HG03108 (cell line): Measurements from ENCODE around the gene NHLH1.

Experiments used
- ATAC-seq: cut with Tn5 transposase; IDR thresholded peaks from one replicate; pipeline ENCODE4 v1.9.1; 2021; ENCODE audit warnings: moderate library complexity; ENCODE audit not compliant: unreplicated experiment

Gene NHLH1

GRCh38 chr1:160358073-160358472 is 8.8 kb upstream of the NHLH1 start:
- ATAC-seq: no peak

DNA sequence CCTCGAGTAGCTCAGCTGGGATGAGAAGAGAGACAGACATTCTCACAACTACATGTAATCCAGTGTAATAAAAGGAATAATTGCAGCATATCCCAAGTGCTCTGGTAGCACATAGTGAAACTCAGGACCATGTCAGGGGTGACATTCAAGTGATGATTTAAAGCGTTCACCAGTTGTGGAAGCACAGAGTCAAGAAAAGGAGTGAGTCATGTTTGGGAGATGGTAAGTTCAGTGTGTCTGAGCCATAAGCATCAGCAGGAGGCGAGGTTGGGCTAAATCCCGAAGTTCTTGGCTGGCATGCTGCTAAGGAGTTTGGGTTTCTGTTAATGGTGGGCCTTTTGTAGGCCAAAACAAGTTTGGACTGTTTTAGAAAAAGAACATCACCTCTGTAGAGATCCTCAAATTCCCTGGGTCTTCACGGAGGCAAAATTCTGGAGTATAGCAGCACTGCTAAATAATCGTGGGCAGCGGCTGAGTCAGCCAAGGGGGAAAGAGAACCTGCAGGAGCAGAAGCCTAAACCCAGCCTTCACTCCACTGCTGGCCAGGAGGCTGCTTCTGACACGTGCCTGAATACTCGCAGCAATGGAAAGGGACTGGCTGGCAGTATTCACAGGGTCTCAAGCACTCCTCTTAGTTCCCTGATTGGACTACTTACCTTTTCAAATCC is 7.2 kb upstream of the NHLH1 start:
- no peak for ATAC-seq

DNA sequence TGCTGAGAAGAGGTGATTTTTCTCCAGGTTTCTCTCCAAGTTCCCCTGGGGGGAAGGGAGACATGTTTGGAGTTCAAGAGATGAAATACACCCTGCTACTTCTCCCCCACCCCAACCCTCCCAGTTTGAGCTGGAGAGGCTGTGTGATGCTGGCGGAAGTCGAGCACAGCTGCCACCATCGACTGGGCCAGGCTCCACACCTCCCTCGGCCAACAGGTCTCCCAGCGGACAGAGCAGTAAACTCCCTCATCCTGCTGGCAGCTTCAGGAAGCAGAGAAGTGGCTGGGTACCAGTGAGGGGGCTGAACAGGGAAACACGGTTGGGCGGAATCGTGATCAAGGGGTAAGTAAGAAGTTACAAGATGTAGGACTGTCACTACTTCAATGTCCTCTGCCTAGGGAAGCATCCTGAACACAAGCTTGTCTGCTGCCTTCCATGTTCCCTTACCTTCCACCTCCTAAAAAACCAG is 6.6 kb upstream of the NHLH1 start:
- no peak for ATAC-seq

GRCh38 chr1:160361199-160361598 is 5.7 kb upstream of the NHLH1 start:
- no peak for ATAC-seq

DNA sequence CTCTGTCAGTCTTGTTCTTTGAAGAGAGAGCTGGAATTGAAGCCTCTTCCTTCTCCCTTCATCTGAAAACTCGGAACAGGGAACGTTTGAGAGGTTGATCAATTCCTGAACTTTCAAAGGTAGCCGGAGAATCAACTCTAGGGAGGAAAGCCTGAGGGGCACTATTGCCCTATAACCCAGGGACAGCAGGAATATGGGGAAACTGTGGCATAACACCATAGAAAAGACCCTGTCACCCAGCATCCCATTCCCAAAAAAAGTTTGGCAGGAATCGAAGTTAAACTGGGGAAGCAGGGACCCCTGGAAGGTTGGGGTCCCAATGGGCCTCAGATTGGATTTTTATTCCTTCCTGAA is 5.1 kb upstream of the NHLH1 start:
- ATAC-seq: no peak

DNA sequence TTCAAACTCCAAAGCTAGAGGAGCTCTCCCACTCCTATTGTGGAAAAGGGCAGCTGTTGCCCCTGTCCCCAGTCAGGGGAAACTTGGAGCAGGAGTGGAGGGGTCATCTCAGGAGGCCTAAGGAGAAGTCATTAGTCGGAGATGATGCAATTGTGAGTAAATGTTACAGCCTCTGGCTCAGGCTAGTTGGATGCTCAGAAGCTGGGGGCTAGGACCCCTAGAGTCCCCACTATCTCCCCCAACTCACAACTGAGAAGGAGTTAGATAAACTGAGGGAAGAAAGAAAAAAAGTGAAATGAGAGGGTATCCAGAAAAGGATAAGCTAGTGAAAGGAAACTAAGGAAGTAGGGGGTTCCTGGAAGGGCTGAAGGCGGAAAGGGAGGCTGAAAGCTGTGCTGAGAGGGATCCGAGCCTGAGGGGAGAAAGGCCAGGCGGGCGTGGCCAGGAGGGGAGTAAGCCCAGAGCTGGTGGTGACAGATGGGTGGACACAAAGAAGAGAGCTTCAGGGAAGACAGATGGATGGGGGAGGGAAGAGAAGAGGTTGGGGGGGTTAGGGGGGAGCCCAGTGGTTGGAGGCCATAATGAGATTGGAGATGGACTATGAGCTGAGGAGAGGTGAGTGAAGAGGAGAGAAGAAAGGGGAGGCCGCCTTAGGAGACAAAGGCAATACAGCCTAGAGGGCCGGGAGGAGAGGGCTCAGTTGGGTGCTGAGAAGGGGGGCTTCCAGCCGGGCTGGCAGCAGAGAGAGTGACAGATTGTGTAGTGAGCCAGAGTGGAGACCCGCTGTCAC is 4.5 kb upstream of the NHLH1 start:
- ATAC-seq: no peak

- ATAC-seq: no peak
Measured at GRCh38 chr1:160363010-160363409, 3.9 kb upstream of the NHLH1 start.

DNA sequence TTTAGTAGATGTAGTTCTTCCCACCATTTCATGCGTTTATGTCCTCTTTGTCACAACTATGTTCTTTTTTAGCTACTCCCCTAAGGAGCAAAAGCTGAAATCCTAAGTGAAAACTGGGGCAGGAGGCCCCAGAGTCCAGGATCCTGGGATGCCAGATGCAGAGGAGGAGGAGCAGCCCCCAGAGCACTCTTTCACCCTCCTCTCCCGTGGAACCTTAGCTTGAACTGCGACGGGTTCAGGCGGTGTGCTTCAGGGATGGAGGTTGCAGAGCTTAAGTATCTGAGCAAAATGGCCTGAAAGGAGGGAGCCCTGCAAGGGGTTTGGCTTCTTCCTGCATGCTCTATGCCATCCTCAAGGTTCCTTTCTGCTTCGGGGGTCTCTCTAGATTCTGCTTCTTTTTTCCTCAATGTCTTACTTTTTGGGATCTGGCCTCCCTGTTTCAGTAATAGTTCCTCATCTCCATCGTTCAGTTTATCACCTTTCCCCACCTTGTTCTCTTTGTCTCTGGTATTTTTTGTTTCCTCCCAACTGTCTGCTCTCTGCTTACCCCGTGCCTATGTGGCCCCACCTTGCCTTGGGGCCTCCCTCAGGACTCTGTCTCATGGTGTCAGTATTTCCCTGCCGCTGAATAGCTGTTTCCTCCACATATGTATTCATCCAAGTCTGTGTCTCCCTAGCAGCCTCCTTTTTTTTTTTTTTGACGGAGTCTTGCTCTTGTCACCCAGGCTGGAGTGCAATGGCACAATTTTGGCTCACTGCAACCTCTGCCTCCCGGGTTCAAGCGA is 2.7 kb upstream of the NHLH1 start:
- ATAC-seq: no peak

DNA sequence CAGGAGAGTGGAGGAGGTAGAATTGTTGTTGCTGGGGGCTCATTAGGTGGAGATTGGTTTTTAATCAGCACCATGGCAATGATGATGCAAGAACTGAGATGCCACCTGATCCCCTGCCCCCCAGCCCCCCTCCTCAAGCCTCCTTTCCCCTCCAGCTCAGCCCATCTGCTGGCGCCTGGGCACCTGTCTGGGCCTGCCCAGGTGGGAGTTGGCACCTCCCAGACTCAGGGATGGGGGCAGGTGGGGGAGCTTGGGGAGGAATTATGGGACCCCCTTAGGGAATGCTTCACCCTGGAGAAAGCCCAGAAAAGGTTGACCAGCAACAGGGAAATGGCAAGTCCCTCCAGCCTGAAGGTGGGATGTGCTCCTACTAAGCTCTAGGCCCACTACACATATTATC is 1.5 kb upstream of the NHLH1 start:
- no peak for ATAC-seq

- no peak for ATAC-seq
Measured at GRCh38 chr1:160367516-160367900, 637 bp downstream of the NHLH1 start.

DNA sequence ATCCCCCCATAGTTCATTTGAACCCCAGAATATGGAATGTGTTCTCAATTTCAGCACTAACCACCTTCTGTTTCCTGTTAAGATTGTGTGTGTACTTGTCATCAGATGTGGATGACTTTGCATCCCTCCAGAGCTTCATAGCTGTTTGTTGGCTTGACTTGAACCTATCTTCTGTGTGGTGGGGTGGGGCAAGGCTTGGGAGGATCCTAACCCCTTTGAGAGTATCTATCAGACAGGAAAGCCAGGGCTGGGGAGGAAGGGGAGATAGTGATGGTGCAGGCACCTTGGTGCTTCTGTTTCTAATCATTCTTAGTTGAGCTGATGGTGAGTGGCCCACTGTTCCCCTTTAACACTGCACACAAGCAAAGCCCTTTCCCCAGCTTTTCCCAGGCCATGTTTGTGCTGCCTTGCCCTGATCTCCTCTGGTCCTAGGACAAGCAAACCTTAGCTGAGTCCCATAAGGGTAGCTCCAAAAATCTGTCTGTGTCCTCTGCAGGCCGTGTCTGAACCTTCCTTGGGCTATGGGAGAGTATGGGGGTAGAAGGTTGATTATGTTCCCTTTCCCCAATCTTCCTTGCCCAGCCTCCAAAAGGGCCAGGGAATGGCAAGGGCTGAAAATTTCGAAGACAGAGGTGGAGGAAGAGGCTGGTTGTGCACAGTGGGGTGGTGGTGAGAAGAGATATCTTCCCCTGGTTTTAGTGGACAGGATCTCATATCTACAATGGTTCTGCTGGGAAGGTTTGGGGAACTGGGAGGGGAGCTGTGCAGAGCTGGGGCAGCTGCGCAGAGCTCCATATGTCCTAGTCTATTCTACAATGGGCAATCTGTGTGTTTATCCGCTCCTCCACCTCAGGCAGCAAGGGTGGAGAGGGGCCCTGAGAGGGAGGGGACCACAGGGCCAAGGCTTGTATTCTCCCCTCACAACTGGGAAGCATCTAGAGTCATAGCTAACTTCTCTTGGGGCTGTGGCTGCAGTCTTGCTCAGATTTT is 1.4 kb downstream of the NHLH1 start:
- no peak for ATAC-seq

- no peak for ATAC-seq
Measured at GRCh38 chr1:160369087-160369486, 2.2 kb downstream of the NHLH1 start.

- no peak for ATAC-seq
Measured at GRCh38 chr1:160370561-160371345, 3.9 kb downstream of the NHLH1 start.

GRCh38 chr1:160371346-160371631 is 4.4 kb downstream of the NHLH1 start:
- ATAC-seq: no peak

DNA sequence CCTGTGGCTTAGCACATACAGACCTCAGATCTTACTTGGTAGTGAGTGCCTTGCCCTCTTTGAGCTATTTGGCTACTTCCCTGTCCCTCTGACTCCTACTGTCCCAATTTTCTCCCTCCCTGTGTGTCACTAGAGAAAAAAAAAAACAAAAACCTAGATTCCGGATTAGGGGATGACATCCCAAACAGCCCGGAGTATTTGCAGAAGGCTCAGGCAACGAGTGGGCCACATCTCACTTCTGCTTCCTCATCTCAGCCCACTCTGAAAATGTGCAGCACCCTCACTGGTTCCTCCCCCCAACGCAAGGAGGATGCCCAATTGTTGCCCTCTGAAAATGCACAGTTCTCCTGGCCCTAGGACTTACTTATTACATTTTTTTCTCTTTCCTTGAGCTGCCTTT is 4.9 kb downstream of the NHLH1 start:
- ATAC-seq: no peak

GRCh38 chr1:160373696-160374095 is 6.8 kb downstream of the NHLH1 start:
- no peak for ATAC-seq

DNA sequence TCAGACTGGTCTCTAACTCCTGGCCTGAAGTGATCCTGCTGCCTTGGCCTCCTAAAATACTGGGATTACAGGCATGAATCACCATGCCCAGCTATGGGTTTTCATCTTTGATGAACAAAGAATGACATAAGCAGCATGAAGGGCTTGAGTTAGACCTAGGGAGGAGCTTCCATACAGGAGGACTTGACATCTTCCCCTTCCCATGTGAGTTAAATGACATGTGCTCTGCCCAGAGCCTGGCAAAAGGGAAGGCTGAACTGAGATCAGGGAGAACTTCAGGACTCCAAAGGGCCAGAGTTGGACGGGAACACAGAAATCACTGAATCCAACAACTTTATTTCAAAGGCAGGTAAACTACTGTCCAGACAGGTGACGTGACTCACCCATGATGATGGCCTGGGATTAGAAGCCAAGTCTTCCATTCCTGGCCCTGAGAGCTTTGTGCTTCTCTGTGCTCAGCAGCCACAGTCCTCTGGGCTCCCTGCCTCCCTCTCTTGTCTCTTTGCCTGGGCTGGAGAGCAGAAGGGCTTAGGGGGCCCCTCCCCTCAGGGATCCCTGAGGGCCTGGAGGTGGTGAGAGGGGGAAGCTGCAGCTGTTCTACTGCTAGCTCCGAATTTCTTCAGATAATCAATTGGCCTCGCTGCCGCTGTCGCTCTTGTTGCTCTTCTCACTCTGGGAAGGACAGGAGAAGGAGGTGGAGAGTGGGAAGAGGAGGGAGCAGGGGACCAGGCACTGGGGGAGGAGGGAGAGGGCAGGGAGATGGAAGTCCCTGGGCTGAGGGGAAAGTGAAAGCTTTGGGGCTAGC is 7.6 kb downstream of the NHLH1 start:
- ATAC-seq: no peak

DNA sequence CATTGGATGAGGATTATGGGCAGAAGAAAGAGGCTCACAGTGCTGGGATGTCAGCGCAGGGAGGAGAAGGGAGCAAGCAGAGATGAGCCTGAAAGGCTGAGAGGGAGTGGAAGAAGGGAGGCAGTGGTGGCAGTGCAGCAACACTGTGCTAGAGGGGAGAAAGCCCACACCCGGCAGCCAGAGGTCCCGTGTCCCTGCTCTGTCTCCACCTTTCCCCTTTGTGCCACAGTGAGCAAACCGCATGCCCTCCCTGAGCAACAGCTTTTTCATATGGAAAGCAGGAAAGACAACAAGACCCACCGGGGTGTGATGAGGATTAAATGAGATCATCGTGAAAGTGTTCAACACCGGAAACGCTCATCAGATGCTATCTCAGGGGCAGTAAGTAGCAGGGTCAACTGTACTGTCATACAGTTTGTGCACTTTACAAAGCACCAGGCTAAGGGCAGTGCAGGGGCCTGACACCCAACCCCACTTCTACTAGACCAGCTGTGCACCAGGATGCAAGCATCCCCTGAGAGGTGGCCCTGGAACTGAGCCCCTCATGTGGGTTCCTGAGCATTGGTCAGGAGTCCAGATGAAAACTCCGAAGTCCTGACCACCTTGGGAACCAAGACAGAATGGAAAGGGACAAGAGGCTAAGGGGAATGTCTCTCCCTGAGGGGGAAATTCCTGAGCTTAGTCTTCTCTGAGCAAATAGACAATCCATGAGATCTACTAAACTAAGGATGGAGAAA is 9.1 kb downstream of the NHLH1 start:
- no peak for ATAC-seq
